HCT116 (cell line): ENCODE data around the gene MACF1. TPM values are rescaled to one million over a fixed set of nuclear protein-coding genes. Genes with fewer than 3 reads are reported as not detected.

Experiments used
- ATAC-seq: fragments of 200-7000 bp; cut with Tn5 transposase; 2 replicates; pipeline ENCODE4 v1.9.1; 2020; ENCODE audit warnings: mild to moderate bottlenecking, moderate library complexity
- BruUV-seq: library from RNA; stranded (reverse); fragments of 400-500 nt; replicated peaks from 2 replicates; lab custom pipeline; 2021; lab: Mats Ljungman, UMichigan
- CTCF ChIA-PET: fragments of 300-600 bp; sonication (Branson Sonifier 250); formaldehyde crosslinking; loops from one replicate; lab custom pipeline; 2021; ENCODE audit warnings: antibody characterized with exemption; lab: Charles Lee
- POLR2A ChIA-PET: fragments of 300-600, 350-600 bp; sonication (Branson Sonifier 250); formaldehyde crosslinking; loops from one replicate; lab custom pipeline; 2021; ENCODE audit warnings: antibody characterized with exemption; lab: Charles Lee
- RAD21 ChIA-PET, 2 experiments: fragments of 300-600 bp; sonication (Branson Sonifier 250); formaldehyde crosslinking; loops; one replicate each; lab custom pipeline; 2023; ENCODE audit warnings: low total read pairs in 2 of 2; ENCODE audit not compliant: uncharacterized antibody in 2 of 2, unreplicated experiment in 2 of 2, low non-redundant PET in 1 of 2; lab: Charles Lee
- DNase-seq: peaks from one replicate; pipeline ENCODE4 v3.0.0-alpha.2; 2010; ENCODE audit warnings: low read depth, low spot score
- H2AFZ ChIP-seq: fragments of 200-600 bp; shearing (Covaris generic), sonication (generic); 2 replicates; pipeline ENCODE4 v1.6.1; 2017; ENCODE audit warnings: low read depth, mixed run types, mixed read lengths, antibody characterized with exemption, low read length; ENCODE audit not compliant: poor library complexity, severe bottlenecking
- H3K27ac ChIP-seq: 2 replicates; pipeline ENCODE4 v1.5.1; 2012; ENCODE audit warnings: low read depth, low read length
- H3K27me3 ChIP-seq: fragments of 200-600 bp; sonication (generic); 2 replicates; pipeline ENCODE4 v1.6.1; 2016; ENCODE audit warnings: mixed run types, low read length, mixed read lengths; ENCODE audit not compliant: insufficient read depth
- H3K36me3 ChIP-seq, 2 experiments: fragments of 200-500 bp in 1 of 2; fragments of 200-600 bp in 1 of 2; sonication (Bioruptor generic) in 1 of 2; sonication (generic) in 1 of 2; 2 replicates each; pipeline versions ENCODE4 v1.5.1 to v1.6.1; 2014 to 2016; ENCODE audit warnings: low read length in 2 of 2, inconsistent platforms in 1 of 2, mixed read lengths in 1 of 2, mixed run types in 1 of 2; ENCODE audit not compliant: insufficient read depth in 2 of 2, control insufficient read depth in 1 of 2
- H3K4me1 ChIP-seq, 2 experiments: fragments of 200-600 bp in 1 of 2; sonication (generic) in 1 of 2; 2 replicates each; pipeline versions ENCODE4 v1.5.1 to v1.6.1; 2012 to 2017; ENCODE audit warnings: low read length in 2 of 2, inconsistent platforms in 1 of 2, mild to moderate bottlenecking in 1 of 2, mixed read lengths in 1 of 2, mixed run types in 1 of 2, moderate library complexity in 1 of 2; ENCODE audit not compliant: insufficient read depth in 2 of 2, control insufficient read depth in 1 of 2
- H3K4me2 ChIP-seq: fragments of 200-600 bp; sonication (generic); 2 replicates; pipeline ENCODE4 v1.6.1; 2017; ENCODE audit warnings: mixed run types, low read length, mixed read lengths
- H3K4me3 ChIP-seq, 2 experiments: fragments of 200-600 bp in 1 of 2; sonication (generic) in 1 of 2; replicated peaks in 1 of 2; 2 replicates each; pipeline ENCODE4 v1.5.1; 2011 to 2016; ENCODE audit warnings: low read length in 2 of 2, control low read depth in 1 of 2, low read depth in 1 of 2, mild to moderate bottlenecking in 1 of 2, mixed read lengths in 1 of 2, mixed run types in 1 of 2
- H3K79me2 ChIP-seq: fragments of 200-600 bp; sonication (generic); 2 replicates; pipeline ENCODE4 v1.6.1; 2017; ENCODE audit warnings: mild to moderate bottlenecking, mixed run types, low read length, moderate library complexity, mixed read lengths; ENCODE audit not compliant: insufficient read depth
- H3K9ac ChIP-seq: fragments of 200-600 bp; sonication (generic); 2 replicates; pipeline ENCODE4 v1.6.1; 2016; ENCODE audit warnings: low read length, mixed read lengths
- H3K9me2 ChIP-seq: fragments of 200-600 bp; sonication (generic), shearing (Covaris generic); 2 replicates; pipeline ENCODE4 v1.6.1; 2017; ENCODE audit warnings: mixed run types, mild to moderate bottlenecking, moderate library complexity; ENCODE audit not compliant: insufficient read depth
- H3K9me3 ChIP-seq, 2 experiments: fragments of 200-500 bp in 1 of 2; fragments of 200-600 bp in 1 of 2; sonication (Bioruptor generic) in 1 of 2; sonication (generic) in 1 of 2; 2 replicates each; pipeline ENCODE4 v1.6.1; 2014 to 2017; ENCODE audit warnings: low read length in 2 of 2, mixed read lengths in 2 of 2, inconsistent platforms in 1 of 2, low read depth in 1 of 2, mild to moderate bottlenecking in 1 of 2, mixed run types in 1 of 2, moderate library complexity in 1 of 2; ENCODE audit not compliant: control insufficient read depth in 1 of 2, insufficient read depth in 1 of 2
- H4K20me1 ChIP-seq: fragments of 200-600 bp; sonication (generic), shearing (Covaris generic); 2 replicates; pipeline ENCODE4 v1.6.1; 2017; ENCODE audit warnings: mixed run types, mild to moderate bottlenecking, moderate library complexity; ENCODE audit not compliant: insufficient read depth
- CBX3 ChIP-seq: IDR thresholded peaks from 2 replicates; pipeline ENCODE4 v1.6.1; 2012; ENCODE audit warnings: low read depth
- CEBPB ChIP-seq: IDR thresholded peaks from 2 replicates; pipeline ENCODE4 v1.6.1; 2012; ENCODE audit warnings: low read depth
- CTCF ChIP-seq, 3 experiments: fragments of 200-600 bp in 1 of 3; sonication (generic) in 1 of 3; IDR thresholded peaks in 2 of 3; conservative IDR thresholded peaks in 1 of 3; 2 replicates each; pipeline ENCODE4 v1.5.1; 2012 to 2017; ENCODE audit warnings: low read depth in 2 of 3, low read length in 2 of 3, antibody characterized with exemption in 1 of 3, borderline replicate concordance in 1 of 3, control low read depth in 1 of 3, mild to moderate bottlenecking in 1 of 3, mixed read lengths in 1 of 3, mixed run types in 1 of 3, moderate library complexity in 1 of 3; ENCODE audit not compliant: insufficient read depth in 1 of 3
- EGR1 ChIP-seq: IDR thresholded peaks from 2 replicates; pipeline ENCODE4 v1.6.1; 2012; ENCODE audit warnings: low read depth
- ELF1 ChIP-seq: IDR thresholded peaks from 2 replicates; pipeline ENCODE4 v1.6.1; 2012; ENCODE audit warnings: low read depth, borderline replicate concordance
- EZH2 ChIP-seq: fragments of 200-600 bp; sonication (generic); IDR thresholded peaks from 2 replicates; pipeline ENCODE4 v1.6.1; 2017; ENCODE audit warnings: antibody characterized with exemption, mixed run types
- EZH2phosphoT487 ChIP-seq: fragments of 200-600 bp; IDR thresholded peaks from 2 replicates; pipeline ENCODE4 v1.6.1; 2018; ENCODE audit warnings: antibody characterized with exemption, borderline replicate concordance
- JUND ChIP-seq: IDR thresholded peaks from 2 replicates; pipeline ENCODE4 v1.6.1; 2012
- MAX ChIP-seq: IDR thresholded peaks from 2 replicates; pipeline ENCODE4 v1.6.1; 2012
- POLR2A ChIP-seq: IDR thresholded peaks from 2 replicates; pipeline ENCODE4 v1.7.0; 2011; ENCODE audit warnings: borderline replicate concordance; ENCODE audit not compliant: insufficient read depth, insufficient read length; ENCODE audit errors: extremely low read depth
- POLR2AphosphoS5 ChIP-seq: IDR thresholded peaks from 2 replicates; pipeline ENCODE4 v1.6.1; 2011; ENCODE audit warnings: mild to moderate bottlenecking, low read depth, low read length, moderate library complexity
- REST ChIP-seq: IDR thresholded peaks from 2 replicates; pipeline ENCODE4 v1.6.1; 2012; ENCODE audit warnings: low read depth
- SIN3A ChIP-seq: IDR thresholded peaks from 2 replicates; pipeline ENCODE4 v1.6.1; 2012; ENCODE audit warnings: low read depth
- SP1 ChIP-seq: IDR thresholded peaks from 2 replicates; pipeline ENCODE4 v1.6.1; 2012; ENCODE audit warnings: low read depth
- TCF7L2 ChIP-seq: IDR thresholded peaks from 2 replicates; pipeline ENCODE4 v1.7.0; 2011; ENCODE audit warnings: borderline replicate concordance, inconsistent platforms; ENCODE audit not compliant: insufficient read depth, insufficient read length; ENCODE audit errors: extremely low read depth
- YY1 ChIP-seq: IDR thresholded peaks from 2 replicates; pipeline ENCODE4 v1.6.1; 2011; ENCODE audit warnings: low read length, low read depth, moderate library complexity, mild to moderate bottlenecking; ENCODE audit not compliant: insufficient replicate concordance; ENCODE audit errors: extremely low read depth
- ZBTB33 ChIP-seq: IDR thresholded peaks from 2 replicates; pipeline ENCODE4 v1.6.1; 2011; ENCODE audit warnings: mild to moderate bottlenecking, low read length, moderate library complexity; ENCODE audit not compliant: insufficient replicate concordance; ENCODE audit errors: extremely low read depth
- ZFX ChIP-seq: fragments of 450-650 bp; IDR thresholded peaks from 2 replicates; pipeline ENCODE4 v1.6.1; 2017
- ZNF274 ChIP-seq: fragments of 200-500 bp; sonication (Bioruptor generic); IDR thresholded peaks from 2 replicates; pipeline ENCODE4 v1.6.1; 2014; ENCODE audit warnings: mild to moderate bottlenecking, low read depth, low read length, inconsistent platforms
- intact Hi-C: fragments of 100-400 bp; cut with micrococcal nuclease; formaldehyde crosslinking; loops from 2 replicates; pipeline ENCODE4 v1.10.0; 2022
- total RNA-seq: library from RNA; stranded (reverse); gene quantifications from one replicate; pipeline ENCODE4 v1.2.1, GENCODE V29; 2021; ENCODE audit not compliant: unreplicated experiment

MACF1 gene
- total RNA-seq, 1 experiment from 2014 or later: 146 TPM

- no peak for TF ChIP-seq ZBTB33
- no peak for TF ChIP-seq CTCF (IDR thresholded peaks at IDR 0.05 in 2 of 3, conservative IDR thresholded peaks at IDR 0.05 in 1 of 3; ENCODE audit: borderline replicate concordance in 1 of 3, insufficient read depth in 1 of 3, low read depth in 2 of 3, low read length in 2 of 3)
- no peak for TF ChIP-seq SIN3A
- TF ChIP-seq YY1: no peak
- no peak for TF ChIP-seq EGR1
Observed at GRCh38 chr1:39163469-39163868, 41.0 kb upstream of the MACF1 start (continued).

GRCh38 chr1:39164256-39164655 lies 40.2 kb upstream of the MACF1 start:
- Histone ChIP-seq H2AFZ (no peak overlapping the region), H3K4me1 (peaks cover 8 to 11% of the 10 kb centered on the region in 2 experiments), H3K9me3 (no peaks in the 10 kb centered on the region), H4K20me1 (no peaks in the 10 kb centered on the region), H3K9me2 (no peaks in the 10 kb centered on the region), H3K79me2 (peaks cover 16% of the 10 kb centered on the region), H3K4me3 (no peak overlapping the region), H3K27me3 (no peaks in the 10 kb centered on the region), H3K27ac (no peak overlapping the region), H3K36me3 (no peaks in the 10 kb centered on the region), H3K4me2 (no peak overlapping the region), H3K9ac (no peak overlapping the region)
- ChIA-PET CTCF (interaction anchor here (1.9 kb wide), 1 partner anchor 32 kb away, joined by 4 read pairs; no protein-coding TSS in a partner anchor), POLR2A (no interaction called here), RAD21 (no interaction called here)
- no TSS peak for BruUV-seq
- ATAC-seq: no peak
- TF ChIP-seq CBX3: no peak
- no peak for TF ChIP-seq ZNF274
- TF ChIP-seq ELF1: no peak
- no peak for TF ChIP-seq EZH2
- TF ChIP-seq YY1: no peak
- TF ChIP-seq EZH2phosphoT487: no peak
- no peak for TF ChIP-seq POLR2A
- TF ChIP-seq ZFX: no peak
- no peak for TF ChIP-seq MAX
- no peak for TF ChIP-seq EGR1
- TF ChIP-seq JUND: no peak
- no peak for TF ChIP-seq TCF7L2
- no peak for TF ChIP-seq REST
- no peak for TF ChIP-seq POLR2AphosphoS5
- no peak for TF ChIP-seq SIN3A
- TF ChIP-seq SP1: no peak
- TF ChIP-seq CEBPB: no peak
- intact Hi-C loops: no loop called here
- DNase-seq: no peak
